HG02623 (cell line): Measurements from ENCODE around the gene MAP4K2.
"Not testable (repeated sequence)": the region's sequence is repeated elsewhere in the genome, so short reads cannot be mapped to it uniquely, and the experiment has no call there.

Source experiments
- ATAC-seq: cut with Tn5 transposase; IDR thresholded peaks from one replicate; pipeline ENCODE4 v1.9.1; 2021; ENCODE audit warnings: moderate library complexity; ENCODE audit not compliant: unreplicated experiment

MAP4K2 gene

DNA sequence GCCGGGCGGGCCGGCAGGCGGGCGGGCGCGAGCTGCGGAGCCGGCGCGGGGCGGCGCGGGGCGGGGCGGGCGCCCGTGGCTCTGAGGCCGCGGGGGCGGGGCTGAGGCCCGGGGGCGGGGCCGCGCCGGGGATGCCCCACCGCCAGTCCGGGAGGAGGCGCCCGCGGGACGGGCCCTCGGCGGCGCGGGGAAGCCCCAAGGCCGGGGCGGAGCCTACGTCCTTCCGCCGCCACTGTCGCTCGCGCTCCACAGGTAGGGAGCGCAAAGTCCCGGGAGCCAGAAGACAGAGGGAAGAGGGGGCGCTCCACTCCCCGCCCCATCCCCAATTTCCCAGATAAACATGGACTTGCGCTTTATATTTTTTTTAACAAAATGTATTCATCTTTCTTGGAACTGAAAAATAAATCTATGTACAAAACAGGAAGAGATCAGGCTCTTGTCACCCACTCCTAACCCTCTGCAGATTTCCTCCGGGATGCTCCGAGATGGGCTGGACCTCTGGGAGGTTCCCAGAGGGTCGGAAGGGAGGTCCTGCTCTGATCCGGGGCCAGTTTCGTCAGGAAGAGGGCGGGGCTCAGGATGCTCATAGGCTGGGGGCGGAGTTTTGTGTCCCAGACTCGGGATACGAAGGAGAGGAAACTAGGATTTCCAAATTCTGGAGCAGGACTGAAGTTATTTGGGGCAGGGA lies at the start of gene MAP4K2:
Gene MAP4K2, minus strand, starts transcription at position 57 of the 688 bp plus-strand sequence. CDS start 65 bp downstream, outside the sequence.
- peak; percentile 59 for ATAC-seq

DNA sequence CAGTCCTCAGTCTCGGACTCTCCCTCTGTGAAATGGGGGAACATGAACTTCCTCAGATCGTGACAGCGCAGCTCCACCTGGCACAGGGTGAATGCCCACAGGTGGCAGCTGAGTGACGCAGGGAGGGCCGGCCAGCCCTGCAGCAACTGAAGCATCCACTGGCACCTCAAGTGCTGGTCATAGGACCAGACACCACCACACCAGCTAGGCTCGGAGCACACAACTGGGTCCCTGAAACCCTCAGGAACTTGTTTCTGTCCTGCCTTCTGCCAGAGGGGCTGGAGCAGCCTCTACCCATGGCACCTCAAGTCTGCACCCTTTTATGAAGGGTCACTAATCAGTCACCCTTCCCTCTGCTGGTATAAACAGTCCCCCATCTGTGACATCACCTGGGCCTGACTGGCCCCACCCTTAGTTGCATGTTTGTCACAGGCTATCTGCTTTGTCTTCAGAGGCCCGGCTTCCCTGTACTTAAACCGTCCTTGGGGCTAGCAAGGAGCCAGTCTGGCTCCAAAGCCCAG lies 48.9 kb upstream of the MAP4K2 start:
- no peak for ATAC-seq

DNA sequence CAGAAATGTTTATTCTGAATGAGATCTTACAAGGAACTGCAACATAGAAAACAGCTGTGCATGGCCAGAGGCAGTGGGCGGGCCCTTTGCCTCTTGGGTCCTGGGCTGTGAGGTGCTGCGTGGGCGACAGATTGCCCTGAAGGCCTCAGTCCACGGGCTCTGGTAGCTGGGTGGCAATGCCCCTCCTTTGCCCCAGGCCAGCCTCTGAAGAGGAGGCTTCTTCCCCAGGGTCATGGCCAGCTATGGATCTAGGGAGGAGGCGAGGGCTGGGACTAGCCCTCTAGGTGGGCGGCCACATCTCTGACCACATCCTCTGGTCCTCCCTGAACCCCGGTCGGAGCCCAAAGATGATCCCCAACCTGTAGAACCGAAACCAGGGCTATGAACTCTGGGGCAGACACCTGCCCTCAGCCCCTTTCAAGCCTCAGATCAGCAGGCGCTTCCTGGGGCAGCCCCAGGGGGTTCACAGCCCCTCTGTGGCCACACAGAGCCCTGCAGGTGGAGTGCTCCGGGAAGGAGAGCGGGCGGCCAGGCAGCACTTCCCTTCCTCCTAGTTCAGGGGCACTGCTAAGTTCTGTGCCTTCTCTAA lies 48.1 kb upstream of the MAP4K2 start:
- peak; percentile 68 for ATAC-seq

DNA sequence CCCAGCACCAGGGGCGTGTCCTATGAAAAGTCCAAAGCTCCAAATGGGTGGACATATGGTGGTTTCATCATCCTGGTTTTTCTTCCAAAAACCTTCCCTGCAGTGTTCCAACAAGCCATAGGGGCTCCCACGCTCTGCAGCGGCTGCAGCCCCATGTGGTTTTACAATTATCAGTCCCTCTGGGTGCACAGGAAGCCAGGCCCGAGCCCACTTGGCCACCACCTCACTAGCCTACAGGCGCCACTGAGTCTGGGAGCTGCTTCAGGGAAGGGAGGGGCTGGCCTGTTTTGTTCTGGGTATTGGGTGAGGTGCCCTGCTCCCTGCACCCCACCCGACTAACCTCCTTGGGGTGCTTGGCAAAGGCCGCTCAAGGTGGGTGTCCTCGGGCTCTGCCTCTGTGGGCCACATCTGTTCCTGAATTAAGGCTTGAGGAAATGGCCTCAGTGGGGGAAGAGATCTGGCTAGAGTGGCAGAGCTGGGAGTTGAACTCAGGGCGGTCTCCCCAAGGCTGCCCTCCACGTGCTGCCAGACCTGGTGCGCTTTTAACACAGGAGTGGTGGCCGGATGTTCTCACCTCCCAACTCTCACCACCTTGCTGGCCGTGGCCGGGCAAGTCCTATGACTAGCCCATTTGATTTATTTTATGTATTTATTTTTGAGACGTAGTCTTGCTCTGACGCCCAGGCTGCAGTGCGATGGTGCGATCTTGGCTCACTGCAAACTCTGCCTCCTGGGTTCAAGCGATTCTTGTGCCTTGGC lies 46.8 kb upstream of the MAP4K2 start:
- no peak for ATAC-seq

DNA sequence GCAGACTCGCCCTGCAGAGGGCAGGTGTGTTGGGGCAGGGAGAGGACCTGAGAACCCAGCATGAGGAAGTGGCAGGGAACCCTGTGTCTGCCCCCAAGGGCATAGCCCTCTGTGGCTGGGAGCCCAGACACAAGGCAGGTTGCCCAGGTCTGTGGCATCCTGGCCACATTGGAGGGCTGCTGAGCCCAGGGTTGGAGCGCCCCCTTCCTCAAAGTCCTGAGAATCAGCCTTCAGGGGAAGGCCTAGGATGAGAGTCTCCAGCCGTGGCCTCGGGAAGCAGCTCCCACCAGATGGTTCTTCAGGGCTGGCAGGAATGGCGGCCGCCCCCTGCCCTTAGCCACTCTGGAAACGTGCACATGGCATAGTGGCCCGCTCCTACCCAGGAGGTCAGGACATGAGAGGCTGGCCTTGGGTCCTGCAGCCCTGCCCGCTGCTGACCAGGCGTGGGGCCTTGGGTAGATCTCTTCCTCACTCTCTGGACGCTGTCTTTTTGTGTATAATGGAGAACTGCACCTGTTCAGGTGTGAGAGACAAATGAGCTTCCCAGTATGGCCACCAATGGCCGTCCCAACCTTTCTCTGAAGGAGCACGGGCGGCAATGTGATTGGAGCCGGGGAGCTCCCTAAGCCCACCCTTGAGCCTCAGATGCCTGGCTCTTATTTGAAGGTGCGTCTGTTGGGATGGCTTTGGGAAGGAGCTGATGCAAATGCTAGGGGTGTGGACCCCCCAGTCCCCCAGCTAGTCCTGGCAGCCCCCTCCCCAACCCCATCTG lies 46.0 kb upstream of the MAP4K2 start:
- no peak for ATAC-seq

DNA sequence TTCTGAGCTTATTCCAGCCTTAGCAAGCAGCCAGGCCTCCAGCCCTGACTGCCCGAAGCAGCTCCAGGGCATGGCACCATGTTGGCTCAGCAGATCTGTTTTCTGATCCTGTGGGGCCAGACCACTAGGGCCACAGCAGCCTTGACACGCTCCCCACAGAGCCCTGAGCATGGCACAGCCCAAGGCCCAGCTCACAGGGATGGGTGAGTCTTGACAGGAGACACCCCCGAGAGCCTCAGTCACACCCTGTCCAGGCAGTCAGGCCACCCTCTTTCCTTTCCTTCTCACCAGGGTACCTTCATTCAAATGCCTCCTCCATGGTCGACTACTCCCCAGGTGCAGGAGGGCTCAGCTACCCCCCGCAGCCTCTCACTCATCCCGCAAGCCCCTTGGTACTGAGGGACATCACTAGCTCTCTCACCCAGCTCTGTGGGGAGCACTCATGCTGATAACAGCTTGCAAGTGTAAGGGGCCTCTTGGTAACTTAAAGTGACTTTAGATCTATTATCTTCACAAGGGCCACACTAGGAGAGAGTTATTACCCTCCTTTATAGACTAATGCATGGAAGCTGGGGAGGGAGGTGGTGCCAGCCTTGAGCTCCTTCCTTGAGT lies 45.3 kb upstream of the MAP4K2 start:
- no peak for ATAC-seq

DNA sequence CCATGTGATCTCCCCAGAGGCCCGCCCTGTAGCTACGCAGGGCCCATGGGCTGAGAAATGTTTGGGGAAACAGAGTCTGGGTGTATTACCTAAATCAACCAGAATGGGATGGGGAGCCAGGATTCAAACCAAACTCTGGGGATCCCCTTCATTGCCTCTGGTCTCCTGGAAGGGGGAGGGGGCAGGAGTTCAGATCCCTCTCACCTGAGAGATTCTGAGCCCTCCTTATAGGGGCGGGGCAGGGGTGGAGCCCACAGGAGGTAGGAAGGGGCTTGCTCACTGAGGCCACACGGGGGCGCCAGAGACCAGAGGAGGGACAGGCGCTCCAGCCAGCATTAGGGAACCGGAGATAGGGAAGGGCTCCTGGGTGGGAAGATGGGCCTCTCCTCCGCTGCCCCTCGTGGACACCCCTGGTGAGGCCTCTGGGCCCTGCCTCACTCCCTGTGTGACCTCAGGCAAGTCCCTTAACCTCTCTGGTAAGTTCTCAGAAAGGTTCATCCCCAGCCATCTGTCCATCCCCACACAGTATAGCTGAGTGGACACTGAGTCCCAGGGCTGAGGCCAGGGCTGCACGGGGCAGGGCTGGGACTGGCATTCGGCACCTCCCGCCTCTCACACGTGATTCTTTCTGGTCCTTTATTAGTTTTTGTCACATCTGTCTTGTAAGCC lies 44.1 kb upstream of the MAP4K2 start:
- no peak for ATAC-seq

DNA sequence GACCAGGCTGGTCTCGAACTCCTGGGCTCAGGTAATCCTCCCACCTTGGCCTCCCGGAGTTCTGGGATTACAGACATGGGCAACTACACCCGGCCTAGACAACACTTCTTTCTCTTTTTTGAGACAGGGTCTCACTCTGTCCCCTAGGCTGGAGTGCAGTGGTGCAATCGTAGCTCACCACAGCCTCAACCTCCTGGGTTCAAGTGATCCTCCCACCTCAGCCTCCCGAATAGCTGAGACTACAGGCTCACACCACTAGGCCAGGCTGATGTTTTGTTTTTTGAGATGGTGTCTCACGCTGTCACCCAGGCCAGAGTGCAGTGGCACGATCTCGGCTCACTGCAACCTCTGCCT lies 42.7 kb upstream of the MAP4K2 start:
- ATAC-seq, result not testable (repeated sequence)

DNA sequence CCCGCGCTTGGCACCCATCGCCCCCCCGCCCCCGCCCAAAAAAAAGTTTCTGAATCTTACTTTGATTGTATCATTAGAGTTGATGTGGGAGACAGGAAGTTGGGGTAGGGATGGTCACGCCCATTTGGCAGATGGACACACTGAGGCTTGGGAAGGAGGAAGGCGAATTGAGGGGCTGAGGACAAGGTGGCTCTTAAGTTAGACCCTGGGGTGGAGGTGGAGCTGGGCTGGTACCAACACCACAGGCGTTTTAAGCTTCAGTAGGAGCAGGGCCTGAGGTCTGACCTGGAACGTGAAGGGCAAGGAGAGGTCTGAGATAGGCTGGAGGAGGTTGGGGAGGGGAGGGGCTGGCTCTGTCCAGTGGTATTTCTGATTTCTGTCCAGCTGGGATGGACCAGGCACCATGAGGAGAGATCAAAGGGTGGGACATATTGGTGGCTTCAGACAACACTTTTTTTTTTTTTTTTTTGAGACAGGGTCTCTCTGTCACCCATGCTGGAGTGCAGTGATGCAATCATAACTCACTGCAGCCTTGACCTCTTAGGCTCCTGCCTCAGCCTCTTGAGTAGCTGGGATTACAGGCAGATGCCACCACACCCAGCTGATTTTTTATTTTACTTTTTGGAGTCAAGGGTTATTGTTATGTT lies 42.2 kb upstream of the MAP4K2 start:
- no peak for ATAC-seq

DNA sequence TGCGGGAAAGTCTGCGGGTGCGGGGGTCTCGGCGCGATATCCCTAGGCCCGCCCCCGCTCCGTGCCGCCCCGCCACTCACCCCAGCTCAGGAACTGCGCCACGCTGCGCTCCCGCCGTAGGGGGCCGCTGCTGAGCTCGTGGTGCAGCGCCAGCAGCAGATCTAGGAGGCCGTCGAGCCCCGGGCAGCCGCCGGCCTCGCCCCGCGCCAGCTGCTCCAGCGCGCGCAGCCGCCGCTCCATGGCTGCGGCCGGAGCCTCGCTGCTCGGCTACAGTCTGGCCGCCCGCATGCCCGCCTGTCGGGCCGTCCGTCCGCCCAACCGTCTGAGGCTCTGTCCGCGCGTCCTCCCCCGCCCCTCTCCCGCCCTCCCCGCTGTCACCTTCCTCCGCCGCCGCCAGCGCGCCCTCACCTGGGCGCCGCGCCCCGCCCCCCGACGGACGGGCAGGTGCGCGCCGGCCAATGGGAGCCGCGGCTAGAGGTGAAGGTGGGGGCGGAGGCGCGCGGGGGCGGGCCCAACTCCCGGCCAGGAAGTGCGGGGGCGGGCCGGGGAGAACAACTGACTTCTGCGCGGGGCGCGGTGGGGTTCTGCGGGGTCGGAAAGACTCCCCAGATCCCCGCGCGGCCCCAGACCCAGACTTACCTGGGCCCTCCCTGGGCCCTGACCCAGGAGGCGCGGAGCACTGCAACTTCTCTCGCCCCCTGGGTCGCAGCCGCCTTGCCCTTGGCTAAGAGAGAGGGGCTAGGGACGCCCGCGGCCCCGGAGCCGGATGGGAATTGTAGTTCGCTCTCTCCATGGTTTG lies 41.5 kb upstream of the MAP4K2 start, which contains the start of gene CDC42BPG:
Gene CDC42BPG, minus strand, starts transcription at position 324 of the 799 bp plus-strand sequence. Its CDS starts 84 bp downstream, at position 240.
- ATAC-seq, result no peak

DNA sequence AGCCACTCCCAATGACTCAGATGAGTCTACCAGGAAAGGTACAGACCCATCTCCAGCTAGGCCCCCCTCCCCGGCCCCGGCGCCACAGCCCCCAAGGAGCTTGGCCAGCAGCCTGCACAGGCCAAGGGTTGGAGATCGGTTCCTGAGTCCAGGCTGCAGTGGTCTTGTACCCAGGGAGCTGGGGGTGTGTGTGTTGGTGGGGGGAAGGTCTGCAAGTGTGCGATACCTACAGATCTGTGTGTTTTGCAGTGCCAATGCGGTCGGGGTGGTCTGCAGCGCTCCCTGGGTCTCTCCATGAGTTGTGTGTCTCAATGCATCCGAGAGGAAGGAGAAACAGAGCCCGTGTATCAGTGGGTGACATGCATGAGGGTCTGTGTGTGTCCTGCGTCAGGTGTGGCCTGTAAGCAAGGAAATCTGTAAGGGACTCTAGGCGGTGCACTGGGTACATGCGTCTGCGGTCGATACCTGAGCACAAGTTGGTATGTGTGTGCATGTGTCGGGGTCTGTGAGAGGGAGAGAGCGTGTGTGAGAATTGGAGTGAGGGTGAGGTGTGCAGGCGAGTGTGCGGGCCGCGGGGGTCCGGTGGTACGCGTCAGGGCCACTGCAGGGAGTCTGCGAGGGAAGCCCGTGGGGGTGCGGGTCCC lies 40.8 kb upstream of the MAP4K2 start:
- ATAC-seq, result no peak

DNA sequence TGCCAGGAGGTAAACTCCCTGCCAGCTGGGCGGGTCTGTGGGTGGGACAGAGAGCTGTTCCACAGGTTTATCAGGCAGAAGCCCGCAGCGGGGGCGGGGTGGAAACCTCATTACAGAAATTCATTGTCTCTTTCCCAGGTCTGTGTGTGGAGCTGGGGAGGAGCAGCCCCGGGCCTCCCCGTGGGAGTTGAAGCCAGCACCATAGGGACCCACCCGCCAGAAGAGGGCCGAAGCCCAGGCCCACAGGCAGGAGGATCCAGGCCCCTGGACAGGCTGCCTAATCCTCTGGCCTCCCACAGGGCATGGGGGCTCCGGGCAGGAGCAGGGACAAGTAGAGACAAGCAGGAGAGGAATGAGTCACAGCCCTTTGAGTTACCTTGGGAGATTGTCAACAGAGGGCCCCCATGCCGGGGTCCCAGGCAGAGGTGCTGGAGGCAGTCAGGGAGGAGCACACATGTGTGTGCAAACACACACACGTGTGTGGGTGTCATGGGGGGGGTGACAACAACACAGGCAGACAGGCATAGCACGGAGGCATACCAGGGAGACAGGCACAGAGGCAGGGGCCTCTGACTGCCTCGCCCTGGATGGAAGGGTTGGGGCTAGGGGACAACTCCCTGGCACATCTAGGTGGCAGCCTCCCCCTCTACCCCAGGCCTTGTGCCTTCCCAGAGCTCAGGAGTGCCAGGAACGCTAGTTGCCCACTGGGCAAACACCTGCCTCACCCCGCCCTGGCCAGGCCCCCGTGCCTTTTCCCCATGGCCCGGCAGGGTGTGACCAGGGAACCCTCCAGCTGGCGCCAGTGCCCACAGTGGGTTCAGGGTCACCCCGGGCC lies 40.1 kb upstream of the MAP4K2 start:
- ATAC-seq, result no peak

DNA sequence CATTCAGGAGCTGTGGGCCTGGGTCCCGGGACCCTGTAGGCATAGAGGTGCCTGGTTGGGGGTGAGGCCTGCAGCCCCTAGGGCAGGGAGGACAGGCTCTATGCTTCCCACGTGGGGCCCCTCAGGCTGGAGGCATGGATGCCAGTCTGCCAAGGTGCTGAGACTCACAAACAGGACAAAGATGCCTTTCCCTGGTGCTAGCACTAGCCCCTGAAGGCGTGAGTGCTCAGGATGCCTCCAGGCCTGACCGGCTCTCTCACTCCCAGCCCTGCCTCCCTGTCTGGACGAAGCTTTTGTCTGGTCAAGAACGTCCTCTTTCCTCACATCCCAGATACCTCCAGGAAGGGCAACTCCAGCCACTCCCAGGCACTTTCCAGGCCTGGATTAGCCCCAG lies 39.3 kb upstream of the MAP4K2 start:
- ATAC-seq, result no peak

DNA sequence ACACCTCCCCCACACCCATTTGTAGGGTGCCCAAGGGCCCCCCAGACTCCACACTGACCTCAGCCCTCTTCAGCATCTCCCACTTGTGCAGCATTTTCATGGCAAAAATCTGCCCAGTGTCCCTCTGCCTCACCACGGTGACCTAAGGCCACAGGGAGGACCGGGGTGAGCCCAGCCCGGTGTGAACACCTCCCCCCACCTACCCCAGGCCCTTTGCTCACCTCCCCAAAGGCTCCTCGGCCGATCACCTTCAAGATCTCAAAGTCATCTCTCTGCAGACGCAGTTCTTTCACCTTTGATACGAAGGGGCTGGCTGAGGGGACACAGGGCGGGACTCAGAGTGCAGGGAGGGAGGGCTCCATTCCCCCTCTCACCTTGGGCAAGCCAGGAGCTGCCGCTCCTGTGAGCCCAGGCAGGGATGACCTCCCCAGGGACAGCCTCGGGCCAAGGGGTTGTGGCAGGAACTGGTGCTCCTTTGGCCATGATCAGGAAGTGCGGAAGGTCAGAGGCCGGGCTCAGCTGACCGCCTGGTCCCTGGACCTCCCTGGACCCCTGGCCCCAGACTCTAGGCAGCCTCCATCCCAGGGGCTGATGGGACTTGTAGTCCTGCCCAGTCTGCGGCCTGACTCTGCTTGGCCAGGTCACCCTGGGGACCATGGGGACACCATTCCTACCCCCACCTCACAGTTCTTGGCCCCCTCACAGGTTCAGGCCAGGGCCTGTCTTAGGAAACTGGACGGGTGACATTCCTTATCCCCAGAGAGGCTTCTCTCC lies 38.8 kb upstream of the MAP4K2 start:
- ATAC-seq, result no peak

DNA sequence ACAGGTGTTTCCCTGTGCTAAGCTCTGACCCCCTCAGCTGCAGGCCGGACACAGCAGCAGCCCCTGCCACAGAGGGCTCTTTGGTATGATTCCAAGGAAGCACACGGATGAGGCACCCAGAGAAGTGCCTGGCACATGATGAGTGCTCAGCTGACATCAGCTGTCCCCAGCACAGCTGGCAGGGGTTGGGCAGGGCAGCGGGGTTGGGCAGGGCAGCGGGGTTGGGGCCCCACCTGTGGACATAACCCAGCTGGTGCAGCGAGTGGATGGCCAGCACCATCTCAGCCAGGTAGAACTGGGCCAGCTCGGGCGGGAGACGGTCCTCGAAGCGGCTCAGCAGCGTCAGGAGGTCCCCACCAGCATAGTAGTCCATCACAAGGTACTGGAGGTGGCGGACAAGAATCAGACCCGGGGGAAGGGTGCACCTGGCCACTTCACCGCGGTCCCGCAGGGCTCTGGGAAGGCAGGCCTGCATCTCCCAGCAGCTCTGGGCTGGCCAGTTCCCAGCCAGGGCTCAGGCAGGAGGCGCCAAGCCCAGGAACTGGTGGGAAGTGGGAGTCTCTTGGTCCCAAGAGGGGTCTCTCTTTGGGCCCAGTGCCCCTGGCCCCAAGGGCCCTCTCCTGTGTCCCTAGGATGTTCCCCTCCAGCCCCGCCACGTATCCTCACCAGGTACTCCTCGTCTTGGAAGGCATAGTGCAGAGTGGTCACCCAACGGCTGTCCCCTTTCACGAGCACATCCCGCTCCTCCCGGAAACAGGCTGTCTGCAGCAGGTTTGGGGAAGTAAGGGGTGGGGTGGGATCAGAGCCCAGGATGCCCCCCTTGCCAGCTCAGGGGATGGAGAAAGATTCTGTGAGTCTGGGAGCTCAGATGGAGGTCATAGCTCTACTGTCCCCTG lies 37.1 kb upstream of the MAP4K2 start:
- ATAC-seq, result no peak

DNA sequence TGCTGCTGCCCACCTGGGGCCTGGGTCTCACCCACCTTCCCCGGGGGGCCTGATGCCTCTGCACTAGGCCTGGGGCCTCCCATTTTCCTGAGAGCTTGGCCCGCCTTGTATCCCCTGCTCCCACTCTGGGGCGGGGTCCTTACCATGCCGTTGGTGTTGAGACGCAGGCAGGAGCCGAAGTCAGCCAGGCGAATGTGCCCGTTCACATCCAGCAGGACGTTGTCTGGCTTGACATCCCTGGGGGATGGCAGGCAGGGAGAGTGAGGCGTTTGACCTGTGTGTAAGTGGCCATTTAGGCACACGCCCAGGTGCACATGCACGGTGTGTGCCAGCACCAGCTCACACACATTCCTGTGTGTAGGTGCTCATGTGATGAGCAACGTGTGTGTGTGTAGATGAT lies 36.3 kb upstream of the MAP4K2 start:
- no peak for ATAC-seq
